ENCODE results near the gene SNX2. TPM values are rescaled to one million over a fixed set of nuclear protein-coding genes. Genes with fewer than 3 reads are reported as not detected.

The SNX2 gene
- total and polyA plus RNA-seq, 4 donors: 25.5 to 57.0 (median 34.3) TPM

DNA sequence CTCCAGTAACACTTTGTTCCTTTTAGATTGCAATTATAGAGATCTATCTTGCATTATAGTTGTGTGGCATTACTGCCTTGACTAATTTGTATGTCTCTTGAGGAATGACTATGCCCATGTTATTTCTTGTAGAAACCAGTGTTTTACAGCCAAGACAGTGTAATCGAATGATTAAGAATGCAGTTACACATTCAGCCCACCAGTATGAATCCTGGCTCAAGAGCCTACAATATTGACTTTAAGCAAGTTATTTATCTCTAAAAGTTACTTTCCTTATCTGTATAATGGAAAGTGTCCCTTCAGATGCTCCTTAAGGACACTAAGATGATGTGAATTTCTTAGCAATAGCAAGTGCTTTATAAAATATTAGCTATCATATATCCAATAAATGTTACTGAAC lies 60.8 kb downstream of the SNX2 start:
- H3K27ac ChIP-seq (ENCODE audit: low read depth in 1 of 2, low read length in 2 of 2): no peak overlapping the region
- no peaks in the 10 kb centered on the region for H3K36me3 ChIP-seq (ENCODE audit: control insufficient read depth in 4 of 4, insufficient read depth in 3 of 4, low read depth in 1 of 4, low read length in 3 of 4)
- no peak overlapping the region for H3K4me3 ChIP-seq (ENCODE audit: low read depth in 1 of 3, low read length in 3 of 3)
- 91% methylated on average over 1 of the region's 1 CpG for WGBS
- H3K9me3 ChIP-seq (ENCODE audit: control insufficient read depth in 4 of 4, low read length in 3 of 4): no peaks in the 10 kb centered on the region
- TF ChIP-seq RAD21 (IDR thresholded peaks at IDR 0.05) (no peak), FOXA2 (IDR thresholded peaks at IDR 0.05) (no peak), YY1 (IDR thresholded peaks at IDR 0.05) (no peak), TAF1 (conservative IDR thresholded peaks at IDR 0.05) (no peak)
- TF ChIP-seq, protein P1, sequence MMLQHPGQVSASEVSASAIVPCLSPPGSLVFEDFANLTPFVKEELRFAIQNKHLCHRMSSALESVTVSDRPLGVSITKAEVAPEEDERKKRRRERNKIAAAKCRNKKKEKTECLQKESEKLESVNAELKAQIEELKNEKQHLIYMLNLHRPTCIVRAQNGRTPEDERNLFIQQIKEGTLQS (IDR thresholded peaks at IDR 0.05): no peak
- H3K27me3 ChIP-seq (ENCODE audit: control insufficient read depth in 4 of 4, insufficient read depth in 4 of 4, low read length in 3 of 4): no peaks in the 10 kb centered on the region
- H3K9ac ChIP-seq (ENCODE audit: low read depth in 1 of 2, low read length in 2 of 2): no peak overlapping the region
- no peak for DNase-seq (ENCODE audit: low spot score)
- H3K4me1 ChIP-seq (ENCODE audit: control insufficient read depth in 4 of 4, insufficient read depth in 4 of 4, low read length in 3 of 4): peaks cover 0 to 5% (median 0%) of the 10 kb centered on the region in 4 donors

DNA sequence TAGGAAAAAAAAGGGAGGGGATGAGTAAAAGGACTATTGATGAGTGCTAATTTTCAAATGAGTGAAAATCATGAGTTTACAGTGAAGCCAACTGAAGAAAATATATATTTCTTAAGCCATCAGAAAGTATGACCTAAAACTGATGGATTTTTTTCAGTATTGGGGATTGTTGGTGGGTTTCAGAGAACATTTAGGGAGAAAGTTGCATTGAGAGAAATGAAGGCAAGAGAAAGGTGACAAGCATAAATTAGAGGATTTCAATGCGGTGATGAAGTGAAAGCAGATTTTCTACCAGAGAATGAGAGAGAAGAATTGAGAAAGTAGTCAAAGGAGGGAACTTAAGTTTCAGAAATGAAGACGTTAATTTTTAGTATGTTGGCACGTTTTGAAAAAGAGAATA lies 62.1 kb downstream of the SNX2 start:
- H3K9me3 ChIP-seq (ENCODE audit: control insufficient read depth in 4 of 4, low read length in 3 of 4): no peaks in the 10 kb centered on the region
- H3K36me3 ChIP-seq (ENCODE audit: control insufficient read depth in 4 of 4, insufficient read depth in 3 of 4, low read depth in 1 of 4, low read length in 3 of 4): no peaks in the 10 kb centered on the region
- no peak overlapping the region for H3K27ac ChIP-seq (ENCODE audit: low read depth in 1 of 2, low read length in 2 of 2)
- no peaks in the 10 kb centered on the region for H3K27me3 ChIP-seq (ENCODE audit: control insufficient read depth in 4 of 4, insufficient read depth in 4 of 4, low read length in 3 of 4)
- H3K4me1 ChIP-seq (ENCODE audit: control insufficient read depth in 4 of 4, insufficient read depth in 4 of 4, low read length in 3 of 4): peaks cover 0 to 2% (median 0%) of the 10 kb centered on the region in 4 donors
- TF ChIP-seq, protein P2, sequence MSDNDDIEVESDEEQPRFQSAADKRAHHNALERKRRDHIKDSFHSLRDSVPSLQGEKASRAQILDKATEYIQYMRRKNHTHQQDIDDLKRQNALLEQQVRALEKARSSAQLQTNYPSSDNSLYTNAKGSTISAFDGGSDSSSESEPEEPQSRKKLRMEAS (IDR thresholded peaks at IDR 0.05): no peak
- TF ChIP-seq HNF4G (IDR thresholded peaks at IDR 0.05) (no peak), RAD21 (IDR thresholded peaks at IDR 0.05) (no peak), GABPA (IDR thresholded peaks at IDR 0.05 in 1 of 2, conservative IDR thresholded peaks at IDR 0.05 in 1 of 2) (no peak), RXRA (IDR thresholded peaks at IDR 0.05) (no peak)
- TF ChIP-seq, protein P1 (IDR thresholded peaks at IDR 0.05): no peak
- TF ChIP-seq, protein P3, sequence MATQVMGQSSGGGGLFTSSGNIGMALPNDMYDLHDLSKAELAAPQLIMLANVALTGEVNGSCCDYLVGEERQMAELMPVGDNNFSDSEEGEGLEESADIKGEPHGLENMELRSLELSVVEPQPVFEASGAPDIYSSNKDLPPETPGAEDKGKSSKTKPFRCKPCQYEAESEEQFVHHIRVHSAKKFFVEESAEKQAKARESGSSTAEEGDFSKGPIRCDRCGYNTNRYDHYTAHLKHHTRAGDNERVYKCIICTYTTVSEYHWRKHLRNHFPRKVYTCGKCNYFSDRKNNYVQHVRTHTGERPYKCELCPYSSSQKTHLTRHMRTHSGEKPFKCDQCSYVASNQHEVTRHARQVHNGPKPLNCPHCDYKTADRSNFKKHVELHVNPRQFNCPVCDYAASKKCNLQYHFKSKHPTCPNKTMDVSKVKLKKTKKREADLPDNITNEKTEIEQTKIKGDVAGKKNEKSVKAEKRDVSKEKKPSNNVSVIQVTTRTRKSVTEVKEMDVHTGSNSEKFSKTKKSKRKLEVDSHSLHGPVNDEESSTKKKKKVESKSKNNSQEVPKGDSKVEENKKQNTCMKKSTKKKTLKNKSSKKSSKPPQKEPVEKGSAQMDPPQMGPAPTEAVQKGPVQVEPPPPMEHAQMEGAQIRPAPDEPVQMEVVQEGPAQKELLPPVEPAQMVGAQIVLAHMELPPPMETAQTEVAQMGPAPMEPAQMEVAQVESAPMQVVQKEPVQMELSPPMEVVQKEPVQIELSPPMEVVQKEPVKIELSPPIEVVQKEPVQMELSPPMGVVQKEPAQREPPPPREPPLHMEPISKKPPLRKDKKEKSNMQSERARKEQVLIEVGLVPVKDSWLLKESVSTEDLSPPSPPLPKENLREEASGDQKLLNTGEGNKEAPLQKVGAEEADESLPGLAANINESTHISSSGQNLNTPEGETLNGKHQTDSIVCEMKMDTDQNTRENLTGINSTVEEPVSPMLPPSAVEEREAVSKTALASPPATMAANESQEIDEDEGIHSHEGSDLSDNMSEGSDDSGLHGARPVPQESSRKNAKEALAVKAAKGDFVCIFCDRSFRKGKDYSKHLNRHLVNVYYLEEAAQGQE (IDR thresholded peaks at IDR 0.05): no peak
- WGBS: 90% methylated on average over 3 of the region's 3 CpGs
- DNase-seq (ENCODE audit: low spot score): no peak
- no peak overlapping the region for H3K4me3 ChIP-seq (ENCODE audit: low read depth in 1 of 3, low read length in 3 of 3)
- no peak overlapping the region for H3K9ac ChIP-seq (ENCODE audit: low read depth in 1 of 2, low read length in 2 of 2)

DNA sequence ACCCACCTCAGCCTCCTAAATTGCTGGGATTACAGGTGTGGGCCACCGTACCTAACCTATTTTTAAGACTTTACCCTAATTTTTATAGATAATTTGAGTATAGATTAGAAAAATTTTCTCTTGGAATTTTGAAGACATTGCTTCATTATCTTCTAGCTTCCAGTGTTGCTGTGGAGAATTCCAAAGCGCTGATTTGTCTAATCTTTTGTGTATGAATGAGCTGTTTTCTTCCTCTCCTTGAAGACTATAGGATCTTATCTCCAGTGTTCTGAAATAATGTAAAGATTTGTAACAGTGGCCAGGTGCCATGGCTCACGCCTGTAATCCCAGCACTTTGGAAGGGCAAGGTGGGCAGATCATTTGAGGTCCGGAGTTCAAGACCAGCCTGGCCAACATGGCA lies 64.9 kb downstream of the SNX2 start:
- DNase-seq (ENCODE audit: low spot score): no peak
- H3K9ac ChIP-seq (ENCODE audit: low read depth in 1 of 2, low read length in 2 of 2): no peak overlapping the region
- no peaks in the 10 kb centered on the region for H3K9me3 ChIP-seq (ENCODE audit: control insufficient read depth in 4 of 4, low read length in 3 of 4)
- no peaks in the 10 kb centered on the region for H3K27me3 ChIP-seq (ENCODE audit: control insufficient read depth in 4 of 4, insufficient read depth in 4 of 4, low read length in 3 of 4)
- H3K4me1 ChIP-seq (ENCODE audit: control insufficient read depth in 4 of 4, insufficient read depth in 4 of 4, low read length in 3 of 4): peaks cover 0 to 6% (median 3%) of the 10 kb centered on the region in 4 donors
- no peak overlapping the region for H3K27ac ChIP-seq (ENCODE audit: low read depth in 1 of 2, low read length in 2 of 2)
- no peaks in the 10 kb centered on the region for H3K36me3 ChIP-seq (ENCODE audit: control insufficient read depth in 4 of 4, insufficient read depth in 3 of 4, low read depth in 1 of 4, low read length in 3 of 4)
- WGBS: 94% methylated on average over 4 of the region's 4 CpGs
- no peak overlapping the region for H3K4me3 ChIP-seq (ENCODE audit: low read depth in 1 of 3, low read length in 3 of 3)
- TF ChIP-seq HNF4A (conservative IDR thresholded peaks at IDR 0.05): no peak
- TF ChIP-seq FOXA1 (IDR thresholded peaks at IDR 0.05): no peak
- TF ChIP-seq, protein P3 (IDR thresholded peaks at IDR 0.05): no peak
- no peak for TF ChIP-seq EGR1 (IDR thresholded peaks at IDR 0.05; ENCODE audit: low read depth in 2 of 2)
- TF ChIP-seq NR2F2 (IDR thresholded peaks at IDR 0.05): no peak
- TF ChIP-seq FOXA2 (IDR thresholded peaks at IDR 0.05): no peak
- TF ChIP-seq, protein P2 (IDR thresholded peaks at IDR 0.05): no peak
- TF ChIP-seq, protein P4, sequence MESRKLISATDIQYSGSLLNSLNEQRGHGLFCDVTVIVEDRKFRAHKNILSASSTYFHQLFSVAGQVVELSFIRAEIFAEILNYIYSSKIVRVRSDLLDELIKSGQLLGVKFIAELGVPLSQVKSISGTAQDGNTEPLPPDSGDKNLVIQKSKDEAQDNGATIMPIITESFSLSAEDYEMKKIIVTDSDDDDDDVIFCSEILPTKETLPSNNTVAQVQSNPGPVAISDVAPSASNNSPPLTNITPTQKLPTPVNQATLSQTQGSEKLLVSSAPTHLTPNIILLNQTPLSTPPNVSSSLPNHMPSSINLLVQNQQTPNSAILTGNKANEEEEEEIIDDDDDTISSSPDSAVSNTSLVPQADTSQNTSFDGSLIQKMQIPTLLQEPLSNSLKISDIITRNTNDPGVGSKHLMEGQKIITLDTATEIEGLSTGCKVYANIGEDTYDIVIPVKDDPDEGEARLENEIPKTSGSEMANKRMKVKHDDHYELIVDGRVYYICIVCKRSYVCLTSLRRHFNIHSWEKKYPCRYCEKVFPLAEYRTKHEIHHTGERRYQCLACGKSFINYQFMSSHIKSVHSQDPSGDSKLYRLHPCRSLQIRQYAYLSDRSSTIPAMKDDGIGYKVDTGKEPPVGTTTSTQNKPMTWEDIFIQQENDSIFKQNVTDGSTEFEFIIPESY (IDR thresholded peaks at IDR 0.05): no peak
- TF ChIP-seq, protein P1 (IDR thresholded peaks at IDR 0.05): no peak
- no peak for TF ChIP-seq RAD21 (IDR thresholded peaks at IDR 0.05)
- TF ChIP-seq YY1 (IDR thresholded peaks at IDR 0.05): no peak
